PC-9 (cell line): ENCODE results near the gene TTLL9.

Experiments used
- EZH2 ChIP-seq: fragments of 200-600 bp; sonication (generic); IDR thresholded peaks from 2 replicates; pipeline ENCODE4 v1.8.0; 2017; ENCODE audit warnings: antibody characterized with exemption, low read depth
- TF ChIP-seq, protein P1 (sequence below): fragments of 200-600 bp; sonication (generic); conservative IDR thresholded peaks from 2 replicates; pipeline ENCODE4 v1.6.1; 2017; ENCODE audit warnings: mixed run types, antibody characterized with exemption, mild to moderate bottlenecking, moderate library complexity

GRCh38 chr20:31975874-31976273 is 105.4 kb downstream of the TTLL9 start:
- TF ChIP-seq, protein P1, sequence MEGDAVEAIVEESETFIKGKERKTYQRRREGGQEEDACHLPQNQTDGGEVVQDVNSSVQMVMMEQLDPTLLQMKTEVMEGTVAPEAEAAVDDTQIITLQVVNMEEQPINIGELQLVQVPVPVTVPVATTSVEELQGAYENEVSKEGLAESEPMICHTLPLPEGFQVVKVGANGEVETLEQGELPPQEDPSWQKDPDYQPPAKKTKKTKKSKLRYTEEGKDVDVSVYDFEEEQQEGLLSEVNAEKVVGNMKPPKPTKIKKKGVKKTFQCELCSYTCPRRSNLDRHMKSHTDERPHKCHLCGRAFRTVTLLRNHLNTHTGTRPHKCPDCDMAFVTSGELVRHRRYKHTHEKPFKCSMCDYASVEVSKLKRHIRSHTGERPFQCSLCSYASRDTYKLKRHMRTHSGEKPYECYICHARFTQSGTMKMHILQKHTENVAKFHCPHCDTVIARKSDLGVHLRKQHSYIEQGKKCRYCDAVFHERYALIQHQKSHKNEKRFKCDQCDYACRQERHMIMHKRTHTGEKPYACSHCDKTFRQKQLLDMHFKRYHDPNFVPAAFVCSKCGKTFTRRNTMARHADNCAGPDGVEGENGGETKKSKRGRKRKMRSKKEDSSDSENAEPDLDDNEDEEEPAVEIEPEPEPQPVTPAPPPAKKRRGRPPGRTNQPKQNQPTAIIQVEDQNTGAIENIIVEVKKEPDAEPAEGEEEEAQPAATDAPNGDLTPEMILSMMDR: no peak
- TF ChIP-seq EZH2: no peak
